Vagina (tissue), 2 donors: ENCODE data around the gene METTL2B.

ENCODE experiments used
- POLR2A ChIP-seq, 2 donors: fragments of 450-650 bp; IDR thresholded peaks; one replicate each; pipeline ENCODE4 v1.6.1; 2017; ENCODE audit warnings: antibody characterized with exemption in 2 of 2, mild to moderate bottlenecking in 2 of 2, moderate library complexity in 2 of 2
- TF ChIP-seq, protein P1 (sequence below), 3 experiments: fragments of 450-650 bp in 2 of 3; fragments of 200-600 bp in 1 of 3; sonication (generic) in 1 of 3; IDR thresholded peaks; one replicate each; pipeline ENCODE4 v1.5.1; 2017 to 2019; ENCODE audit warnings: antibody characterized with exemption in 3 of 3, mild to moderate bottlenecking in 2 of 3, moderate library complexity in 2 of 3

DNA sequence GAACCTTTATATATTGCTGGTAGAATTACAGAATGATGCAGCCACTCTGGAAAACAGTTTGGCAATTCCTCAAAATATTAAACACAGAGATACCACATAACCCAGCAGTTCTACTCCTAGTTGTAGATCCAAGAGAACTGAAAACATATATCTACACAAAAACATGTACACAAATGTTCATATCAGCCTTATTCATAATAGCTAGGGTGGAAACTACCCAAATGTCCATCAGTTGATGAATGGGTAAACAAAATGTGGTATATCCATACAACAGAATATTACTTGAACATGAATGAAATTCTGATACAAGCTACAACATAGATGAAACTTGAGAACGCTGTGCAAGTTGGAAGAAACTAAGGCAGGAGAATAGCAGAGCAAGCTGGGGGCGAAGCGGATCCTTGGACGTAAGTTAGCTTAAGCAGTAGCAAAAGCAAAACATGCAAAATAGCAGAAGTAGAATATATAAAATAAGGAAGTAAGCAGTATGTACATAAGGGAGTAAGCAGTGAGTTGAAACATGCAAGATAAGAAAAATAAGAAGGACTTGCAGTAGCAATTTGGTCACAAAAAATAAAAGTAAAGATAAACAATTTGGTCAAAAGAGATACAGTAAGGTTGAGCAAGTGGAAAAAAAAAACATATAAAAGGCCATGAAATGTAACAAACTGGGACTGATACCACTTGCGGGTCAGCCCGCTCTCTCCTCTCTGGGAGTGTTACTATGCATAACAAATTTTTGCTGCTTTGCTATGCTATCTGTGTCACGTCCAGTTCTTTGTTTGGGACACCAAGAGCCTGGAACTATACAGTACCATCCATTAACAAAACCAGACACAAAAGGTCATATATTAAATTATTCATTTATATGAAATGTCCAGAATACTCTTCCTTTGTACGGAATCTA lies 38.9 kb upstream of the METTL2B start:
- TF ChIP-seq POLR2A (IDR thresholded peaks at IDR 0.05) = no peak
- TF ChIP-seq, protein P1, sequence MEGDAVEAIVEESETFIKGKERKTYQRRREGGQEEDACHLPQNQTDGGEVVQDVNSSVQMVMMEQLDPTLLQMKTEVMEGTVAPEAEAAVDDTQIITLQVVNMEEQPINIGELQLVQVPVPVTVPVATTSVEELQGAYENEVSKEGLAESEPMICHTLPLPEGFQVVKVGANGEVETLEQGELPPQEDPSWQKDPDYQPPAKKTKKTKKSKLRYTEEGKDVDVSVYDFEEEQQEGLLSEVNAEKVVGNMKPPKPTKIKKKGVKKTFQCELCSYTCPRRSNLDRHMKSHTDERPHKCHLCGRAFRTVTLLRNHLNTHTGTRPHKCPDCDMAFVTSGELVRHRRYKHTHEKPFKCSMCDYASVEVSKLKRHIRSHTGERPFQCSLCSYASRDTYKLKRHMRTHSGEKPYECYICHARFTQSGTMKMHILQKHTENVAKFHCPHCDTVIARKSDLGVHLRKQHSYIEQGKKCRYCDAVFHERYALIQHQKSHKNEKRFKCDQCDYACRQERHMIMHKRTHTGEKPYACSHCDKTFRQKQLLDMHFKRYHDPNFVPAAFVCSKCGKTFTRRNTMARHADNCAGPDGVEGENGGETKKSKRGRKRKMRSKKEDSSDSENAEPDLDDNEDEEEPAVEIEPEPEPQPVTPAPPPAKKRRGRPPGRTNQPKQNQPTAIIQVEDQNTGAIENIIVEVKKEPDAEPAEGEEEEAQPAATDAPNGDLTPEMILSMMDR (IDR thresholded peaks at IDR 0.05) = no peak
